RWPE2 (cell line): ENCODE data around the gene OR6B2.

Experiments
- ATAC-seq: fragments of 200-7000 bp; cut with Tn5 transposase; 3 replicates; pipeline ENCODE4 v1.9.1; 2021; ENCODE audit warnings: low read depth
- DNase-seq: peaks from one replicate; pipeline ENCODE4 v3.0.0-alpha.2; 2020; ENCODE audit warnings: low spot score
- H3K27ac ChIP-seq: fragments of 450-650 bp; 2 replicates; pipeline ENCODE4 v1.5.1; 2017; ENCODE audit warnings: mild to moderate bottlenecking; ENCODE audit not compliant: poor library complexity, severe bottlenecking
- H3K27me3 ChIP-seq: fragments of 250-450 bp; sonication (Bioruptor Pico); 2 replicates; pipeline ENCODE4 v1.5.1; 2021; ENCODE audit warnings: mild to moderate bottlenecking, moderate library complexity; ENCODE audit not compliant: insufficient read depth, poor library complexity, severe bottlenecking
- H3K36me3 ChIP-seq: fragments of 250-450 bp; sonication (Bioruptor Pico); 2 replicates; pipeline ENCODE4 v1.5.1; 2020; ENCODE audit warnings: low read depth, mild to moderate bottlenecking, moderate library complexity
- H3K4me1 ChIP-seq: fragments of 250-450 bp; sonication (Bioruptor Pico); 2 replicates; pipeline ENCODE4 v1.5.1; 2021; ENCODE audit warnings: mild to moderate bottlenecking, moderate library complexity; ENCODE audit not compliant: insufficient read depth, poor library complexity, severe bottlenecking
- H3K4me3 ChIP-seq: fragments of 250-450 bp; sonication (Bioruptor Pico); 2 replicates; pipeline ENCODE4 v1.5.1; 2021; ENCODE audit warnings: mild to moderate bottlenecking, moderate library complexity; ENCODE audit not compliant: severe bottlenecking
- H3K9me3 ChIP-seq: fragments of 250-450 bp; sonication (Bioruptor Pico); 2 replicates; pipeline ENCODE4 v1.5.1; 2021; ENCODE audit warnings: mild to moderate bottlenecking, moderate library complexity; ENCODE audit not compliant: severe bottlenecking
- CTCF ChIP-seq: fragments of 450-650 bp; IDR thresholded peaks from one replicate; pipeline ENCODE4 v1.5.1; 2017; ENCODE audit warnings: mild to moderate bottlenecking, moderate library complexity; ENCODE audit not compliant: poor library complexity, severe bottlenecking

The OR6B2 gene

GRCh38 chr2:240030379-240031094, at the start of gene OR6B2:
Gene OR6B2 (minus strand): TSS chr2:240030429. CDS start chr2:240030429, 0 bp downstream.
- no peak within 1 kb of the TSS for H3K4me3 ChIP-seq
- no peaks in the 10 kb centered on the region for H3K9me3 ChIP-seq
- no peaks in the 10 kb centered on the region for H3K4me1 ChIP-seq
- no peak within 1 kb of the TSS for H3K27ac ChIP-seq
- peaks cover 19% of the 10 kb centered on the region for H3K27me3 ChIP-seq
- no peaks in the 10 kb centered on the region for H3K36me3 ChIP-seq
- DNase-seq (no peak), ATAC-seq (no peak)
- TF ChIP-seq CTCF, result no peak

GRCh38 chr2:240078631-240079030, 48.4 kb upstream of the OR6B2 start:
- Histone ChIP-seq H3K27ac (no peak overlapping the region), H3K36me3 (no peaks in the 10 kb centered on the region), H3K4me3 (no peak overlapping the region), H3K9me3 (peaks cover 5% of the 10 kb centered on the region), H3K4me1 (no peaks in the 10 kb centered on the region), H3K27me3 (peaks cover 10% of the 10 kb centered on the region)
- no peak for DNase-seq
- no peak for TF ChIP-seq CTCF
- ATAC-seq, result no peak

- no peak for ATAC-seq
These were observed 47.2 kb upstream of the OR6B2 start for GRCh38 chr2:240077442-240077841.

GRCh38 chr2:240074545-240074944, 44.3 kb upstream of the OR6B2 start:
- Histone ChIP-seq H3K4me1 (no peaks in the 10 kb centered on the region), H3K9me3 (peaks cover 5% of the 10 kb centered on the region), H3K36me3 (no peaks in the 10 kb centered on the region), H3K4me3 (no peak overlapping the region), H3K27me3 (peaks cover 11% of the 10 kb centered on the region), H3K27ac (no peak overlapping the region)
- TF ChIP-seq CTCF, result no peak
- ATAC-seq (no peak), DNase-seq (no peak)

More at GRCh38 chr2:240077442-240077841, 47.2 kb upstream of the OR6B2 start:
- no peak for DNase-seq
- TF ChIP-seq CTCF, result no peak
- Histone ChIP-seq H3K27me3 (peaks cover 5% of the 10 kb centered on the region), H3K9me3 (peaks cover 5% of the 10 kb centered on the region), H3K4me1 (no peaks in the 10 kb centered on the region), H3K4me3 (no peak overlapping the region), H3K36me3 (no peaks in the 10 kb centered on the region), H3K27ac (no peak overlapping the region)

GRCh38 chr2:240070907-240071306, 40.7 kb upstream of the OR6B2 start:
- ATAC-seq (no peak), DNase-seq (no peak)
- TF ChIP-seq CTCF, result no peak
- H3K36me3 ChIP-seq, result no peaks in the 10 kb centered on the region
- no peaks in the 10 kb centered on the region for H3K4me1 ChIP-seq
- H3K9me3 ChIP-seq, result no peaks in the 10 kb centered on the region
- H3K27ac ChIP-seq, result no peak overlapping the region
- peaks cover 8% of the 10 kb centered on the region for H3K27me3 ChIP-seq
- no peak overlapping the region for H3K4me3 ChIP-seq
